HG03066 (cell line): ENCODE data around the gene TMEM94.

Experiments used
- ATAC-seq: cut with Tn5 transposase; IDR thresholded peaks from one replicate; pipeline ENCODE4 v1.9.1; 2021; ENCODE audit warnings: low read depth; ENCODE audit not compliant: unreplicated experiment

The TMEM94 gene

GRCh38 chr17:75521951-75522727 lies 65.7 kb downstream of the TMEM94 start:
- no peak for ATAC-seq

GRCh38 chr17:75523647-75524046 lies 67.2 kb downstream of the TMEM94 start:
- ATAC-seq, result no peak

- no peak for ATAC-seq
Observed at GRCh38 chr17:75524269-75524969, 68.0 kb downstream of the TMEM94 start.

GRCh38 chr17:75524970-75525805 lies 68.8 kb downstream of the TMEM94 start, which contains the start of gene LLGL2:
Gene LLGL2, plus strand, starts transcription at chr17:75525697. Its CDS starts 17,730 bp downstream, at chr17:75543427.
- ATAC-seq, result peak; percentile 83

- ATAC-seq, result peak; percentile 13
Observed at GRCh38 chr17:75525806-75526554, 69.5 kb downstream of the TMEM94 start.

- no peak for ATAC-seq
Observed at GRCh38 chr17:75526555-75527270, 70.3 kb downstream of the TMEM94 start.

- ATAC-seq, result no peak
Observed at GRCh38 chr17:75530837-75531720, 74.6 kb downstream of the TMEM94 start.

GRCh38 chr17:75531721-75532072 lies 75.3 kb downstream of the TMEM94 start:
- ATAC-seq, result no peak

- no peak for ATAC-seq
Observed at GRCh38 chr17:75535119-75535537, 78.7 kb downstream of the TMEM94 start.

- ATAC-seq, result no peak
Observed at GRCh38 chr17:75535871-75536270, 79.4 kb downstream of the TMEM94 start.

- ATAC-seq, result no peak
Observed at GRCh38 chr17:75536366-75536765, 79.9 kb downstream of the TMEM94 start.

GRCh38 chr17:75539967-75540729 lies 83.7 kb downstream of the TMEM94 start:
- no peak for ATAC-seq

GRCh38 chr17:75540923-75541503 lies 84.6 kb downstream of the TMEM94 start:
- ATAC-seq, result no peak

- no peak for ATAC-seq
Observed at GRCh38 chr17:75542229-75542628, 85.8 kb downstream of the TMEM94 start.

GRCh38 chr17:75542728-75543336 lies 86.4 kb downstream of the TMEM94 start:
- no peak for ATAC-seq

- ATAC-seq, result no peak
Observed at GRCh38 chr17:75544250-75544649, 87.8 kb downstream of the TMEM94 start.

- ATAC-seq, result no peak
Observed at GRCh38 chr17:75546181-75546580, 89.7 kb downstream of the TMEM94 start.
